Bronchial epithelial cell (primary cell): ENCODE measurements around the gene GRIK4. TPM values are rescaled to one million over a fixed set of nuclear protein-coding genes. Genes with fewer than 3 reads are reported as not detected.
A peak's percentile ranks its signal among the peaks of the same experiment; 100 is the strongest.

Experiments
- DNase-seq: peaks from one replicate; pipeline ENCODE4 v3.0.0-alpha.2; 2010; ENCODE audit warnings: low read depth
- FAIRE-seq: peaks from 2 replicates; lab custom pipeline; 2011; peaks lifted over from hg19 to GRCh38; lab: Jason Lieb, UNC
- H3K27me3 ChIP-seq: 2 replicates; pipeline ENCODE4 v1.5.1; 2011; ENCODE audit warnings: low read length; ENCODE audit not compliant: control insufficient read depth, insufficient read depth
- H3K36me3 ChIP-seq: 2 replicates; pipeline ENCODE4 v1.5.1; 2011; ENCODE audit warnings: low read length; ENCODE audit not compliant: control insufficient read depth, insufficient read depth
- H3K4me3 ChIP-seq: 2 replicates; pipeline ENCODE4 v1.5.1; 2011; ENCODE audit warnings: mild to moderate bottlenecking, low read depth, low read length, control low read depth
- CTCF ChIP-seq: IDR thresholded peaks from 2 replicates; pipeline ENCODE4 v1.5.1; 2011; ENCODE audit warnings: mild to moderate bottlenecking, moderate library complexity, low read length, control low read depth, inconsistent platforms; ENCODE audit not compliant: insufficient read depth, severe bottlenecking
- total RNA-seq: library from RNA; depleted of rRNA; stranded (reverse); fragments of >200 nt; gene quantifications from 2 replicates; pipeline ENCODE4 v1.2.1, GENCODE V29; 2014

The GRIK4 gene
- total RNA-seq, 1 donor from 2014 or later, result not detected

GRCh38 chr11:120857508-120857907, 346.0 kb downstream of the GRIK4 start:
- FAIRE-seq (no peak), DNase-seq (no peak)
- TF ChIP-seq CTCF, result no peak
- no peak overlapping the region for H3K4me3 ChIP-seq
- H3K27me3 ChIP-seq, result no peaks in the 10 kb centered on the region
- H3K36me3 ChIP-seq, result no peaks in the 10 kb centered on the region

- no peak for TF ChIP-seq CTCF
- no peaks in the 10 kb centered on the region for H3K36me3 ChIP-seq
- no peak for FAIRE-seq
Measured at GRCh38 chr11:120858740-120859139, 347.2 kb downstream of the GRIK4 start.

GRCh38 chr11:120859552-120860295, 348.2 kb downstream of the GRIK4 start:
- Histone ChIP-seq H3K4me3 (no peak overlapping the region), H3K36me3 (no peaks in the 10 kb centered on the region), H3K27me3 (no peaks in the 10 kb centered on the region)
- no peak for DNase-seq
- no peak for TF ChIP-seq CTCF
- FAIRE-seq, result peak; percentile 62

More at GRCh38 chr11:120858740-120859139, 347.2 kb downstream of the GRIK4 start:
- no peaks in the 10 kb centered on the region for H3K27me3 ChIP-seq
- DNase-seq, result peak; percentile 2
- H3K4me3 ChIP-seq, result no peak overlapping the region

GRCh38 chr11:120863359-120863758, 351.8 kb downstream of the GRIK4 start:
- no peaks in the 10 kb centered on the region for H3K36me3 ChIP-seq
- no peak overlapping the region for H3K4me3 ChIP-seq
- DNase-seq (peak; percentile 75), FAIRE-seq (no peak)
- no peak for TF ChIP-seq CTCF
- no peaks in the 10 kb centered on the region for H3K27me3 ChIP-seq

GRCh38 chr11:120867024-120867423, 355.5 kb downstream of the GRIK4 start:
- DNase-seq, result no peak
- Histone ChIP-seq H3K4me3 (no peak overlapping the region), H3K27me3 (no peaks in the 10 kb centered on the region), H3K36me3 (no peaks in the 10 kb centered on the region)
- TF ChIP-seq CTCF, result no peak
- FAIRE-seq, result no peak
